Glutamatergic neuron (in vitro differentiated cells): ENCODE results near the gene CDC73. TPM values are rescaled to one million over a fixed set of nuclear protein-coding genes. Genes with fewer than 3 reads are reported as not detected.

Source experiments
- DNase-seq: peaks from one replicate; pipeline ENCODE4 v3.0.0; 2022
- H3K27ac Mint-ChIP-seq: one replicate; pipeline ENCODE4 v1.8.0; 2020; ENCODE audit warnings: mild to moderate bottlenecking, mixed read lengths, inconsistent platforms; ENCODE audit not compliant: unreplicated experiment
- H3K27me3 Mint-ChIP-seq: one replicate; pipeline ENCODE4 v1.8.0; 2020; ENCODE audit warnings: mild to moderate bottlenecking, moderate library complexity, mixed read lengths, inconsistent platforms; ENCODE audit not compliant: unreplicated experiment
- H3K36me3 Mint-ChIP-seq: one replicate; pipeline ENCODE4 v1.8.0; 2020; ENCODE audit warnings: mild to moderate bottlenecking, mixed read lengths, inconsistent platforms; ENCODE audit not compliant: unreplicated experiment
- H3K4me1 Mint-ChIP-seq: one replicate; pipeline ENCODE4 v1.8.0; 2020; ENCODE audit warnings: mild to moderate bottlenecking, low read depth, mixed read lengths, inconsistent platforms; ENCODE audit not compliant: unreplicated experiment
- H3K4me3 Mint-ChIP-seq: one replicate; pipeline ENCODE4 v1.8.0; 2020; ENCODE audit warnings: mild to moderate bottlenecking, mixed read lengths, inconsistent platforms; ENCODE audit not compliant: unreplicated experiment
- H3K9me3 Mint-ChIP-seq: one replicate; pipeline ENCODE4 v1.8.0; 2020; ENCODE audit warnings: mild to moderate bottlenecking, moderate library complexity, mixed read lengths, inconsistent platforms; ENCODE audit not compliant: unreplicated experiment
- microRNA-seq: library from miRNA; unstranded; fragments of <30 nt; microRNA quantifications from one replicate; pipeline ENCODE4, GENCODE V29; 2020; ENCODE audit not compliant: unreplicated experiment
- total RNA-seq: library from RNA; stranded (reverse); fragmentation: NEBNext Ultra II Directional; extraction: Animal tissue kit (Norgen Biotek cat#: 25700); gene quantifications from one replicate; pipeline ENCODE4 v1.2.1, GENCODE V29; 2021; ENCODE audit not compliant: unreplicated experiment
- TF ChIP-seq, protein P1 (sequence below): fragments of 200-600 bp; sonication (generic); IDR thresholded peaks from one replicate; pipeline ENCODE4 v1.5.0; 2021; ENCODE audit not compliant: partially characterized antibody, unreplicated experiment

CDC73 gene
- total RNA-seq, 1 donor from 2014 or later = 40.0 TPM

DNA sequence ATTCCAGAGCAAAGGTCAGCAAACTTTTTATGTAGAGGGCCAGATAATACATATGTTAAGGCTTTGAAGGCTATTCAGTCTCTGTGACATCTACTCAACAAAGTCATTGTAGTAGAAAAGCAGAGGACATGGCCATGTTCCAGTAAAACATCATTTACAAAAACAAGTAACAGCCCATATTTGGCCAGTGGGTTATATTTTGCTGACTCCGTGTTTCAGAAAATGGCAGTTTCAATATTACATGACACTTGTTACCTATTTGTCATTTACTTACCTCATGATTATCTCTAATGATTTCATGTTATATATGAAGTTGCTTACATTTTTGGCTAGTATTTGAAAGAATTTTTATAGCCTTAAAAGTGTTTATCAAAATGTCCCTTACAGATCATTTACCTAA is 182.0 kb downstream of the CDC73 start:
- no peak overlapping the region for H3K27ac Mint-ChIP-seq
- H3K27me3 Mint-ChIP-seq = no peaks in the 10 kb centered on the region
- H3K4me3 Mint-ChIP-seq = no peak overlapping the region
- TF ChIP-seq, protein P1, sequence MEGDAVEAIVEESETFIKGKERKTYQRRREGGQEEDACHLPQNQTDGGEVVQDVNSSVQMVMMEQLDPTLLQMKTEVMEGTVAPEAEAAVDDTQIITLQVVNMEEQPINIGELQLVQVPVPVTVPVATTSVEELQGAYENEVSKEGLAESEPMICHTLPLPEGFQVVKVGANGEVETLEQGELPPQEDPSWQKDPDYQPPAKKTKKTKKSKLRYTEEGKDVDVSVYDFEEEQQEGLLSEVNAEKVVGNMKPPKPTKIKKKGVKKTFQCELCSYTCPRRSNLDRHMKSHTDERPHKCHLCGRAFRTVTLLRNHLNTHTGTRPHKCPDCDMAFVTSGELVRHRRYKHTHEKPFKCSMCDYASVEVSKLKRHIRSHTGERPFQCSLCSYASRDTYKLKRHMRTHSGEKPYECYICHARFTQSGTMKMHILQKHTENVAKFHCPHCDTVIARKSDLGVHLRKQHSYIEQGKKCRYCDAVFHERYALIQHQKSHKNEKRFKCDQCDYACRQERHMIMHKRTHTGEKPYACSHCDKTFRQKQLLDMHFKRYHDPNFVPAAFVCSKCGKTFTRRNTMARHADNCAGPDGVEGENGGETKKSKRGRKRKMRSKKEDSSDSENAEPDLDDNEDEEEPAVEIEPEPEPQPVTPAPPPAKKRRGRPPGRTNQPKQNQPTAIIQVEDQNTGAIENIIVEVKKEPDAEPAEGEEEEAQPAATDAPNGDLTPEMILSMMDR = no peak
- H3K9me3 Mint-ChIP-seq = no peaks in the 10 kb centered on the region
- no peaks in the 10 kb centered on the region for H3K4me1 Mint-ChIP-seq
- no peaks in the 10 kb centered on the region for H3K36me3 Mint-ChIP-seq
- no peak for DNase-seq

Small RNA genes lying within 50 kb of the gene (microRNA-seq; reads per million reads assigned to microRNA genes)
- gene MIR1278 = not detected

Other genes starting within 250 kb of the CDC73 start
- gene UCHL5, start 62.7 kb upstream of the CDC73 start, total RNA-seq = 25.9 TPM
- 117 TPM for gene RO60, start 62.4 kb upstream of the CDC73 start, total RNA-seq
- 7.2 TPM for gene GLRX2, start 16.6 kb upstream of the CDC73 start, total RNA-seq
- gene B3GALT2, start 64.6 kb downstream of the CDC73 start, total RNA-seq = 64.6 TPM